IMR-90 (cell line): Measurements from ENCODE around the gene ANP32B. TPM values are rescaled to one million over a fixed set of nuclear protein-coding genes. Genes with fewer than 3 reads are reported as not detected.

Experiments
- ATAC-seq: fragments of 200-7000 bp; cut with Tn5 transposase; 2 replicates; pipeline ENCODE4 v1.9.1; 2020; ENCODE audit warnings: low read depth, mild to moderate bottlenecking, moderate library complexity
- BruUV-seq: library from RNA; stranded (reverse); fragments of 400-500 nt; replicated peaks from 2 replicates; lab custom pipeline; 2021; lab: Mats Ljungman, UMichigan
- CTCF ChIA-PET: fragments of 300-600 bp; formaldehyde crosslinking; extraction: SDS; loops from one replicate; lab custom pipeline; 2021; ENCODE audit warnings: antibody characterized with exemption; lab: Yijun Ruan, JAX
- POLR2A ChIA-PET: fragments of 300-600 bp; sonication (Branson Sonifier 250); formaldehyde crosslinking; loops from one replicate; lab custom pipeline; 2022; ENCODE audit warnings: antibody characterized with exemption; ENCODE audit not compliant: unreplicated experiment; lab: Charles Lee
- DNase-seq: peaks from one replicate; pipeline ENCODE4 v3.0.0; 2013
- H2AFZ ChIP-seq: replicated peaks from 2 replicates; pipeline ENCODE3; 2013; ENCODE audit warnings: low read length, mild to moderate bottlenecking; ENCODE audit not compliant: poor library complexity
- H2AK5ac ChIP-seq: 2 replicates; pipeline ENCODE4 v1.6.1; 2013; ENCODE audit warnings: low read depth, low read length, inconsistent platforms
- H2AK9ac ChIP-seq: replicated peaks from 2 replicates; pipeline ENCODE3; 2013; ENCODE audit warnings: mild to moderate bottlenecking, low read depth, low read length, moderate library complexity; ENCODE audit not compliant: poor library complexity
- H2BK120ac ChIP-seq: 2 replicates; pipeline ENCODE4 v1.6.1; 2013; ENCODE audit warnings: low read depth, low read length, inconsistent platforms
- H2BK15ac ChIP-seq: 3 replicates; pipeline ENCODE4 v1.6.1; 2013; ENCODE audit warnings: low read depth, low read length, inconsistent platforms
- H2BK20ac ChIP-seq: 2 replicates; pipeline ENCODE4 v1.6.1; 2013; ENCODE audit warnings: low read depth, mild to moderate bottlenecking, inconsistent platforms, low read length, moderate library complexity
- H2BK5ac ChIP-seq: 2 replicates; pipeline ENCODE4 v1.6.1; 2013; ENCODE audit warnings: mild to moderate bottlenecking, low read depth, low read length, inconsistent platforms; ENCODE audit not compliant: poor library complexity, severe bottlenecking
- H3K14ac ChIP-seq: replicated peaks from 2 replicates; pipeline ENCODE4 v1.6.1; 2013; ENCODE audit warnings: low read depth, low read length, inconsistent platforms
- H3K18ac ChIP-seq: 2 replicates; pipeline ENCODE4 v1.6.1; 2013; ENCODE audit warnings: low read depth, low read length, control low read depth
- H3K23ac ChIP-seq: 2 replicates; pipeline ENCODE4 v1.6.1; 2013; ENCODE audit warnings: low read depth, low read length, inconsistent platforms
- H3K27ac ChIP-seq: 2 replicates; pipeline ENCODE4 v1.5.1; 2013; ENCODE audit warnings: mild to moderate bottlenecking, control low read depth, low read length; ENCODE audit not compliant: insufficient read depth
- H3K27me3 ChIP-seq: 2 replicates; pipeline ENCODE4 v1.6.1; 2013; ENCODE audit warnings: low read length; ENCODE audit not compliant: control insufficient read depth, insufficient read depth
- H3K36me3 ChIP-seq: 2 replicates; pipeline ENCODE4 v1.6.1; 2013; ENCODE audit warnings: low read length, mixed read lengths; ENCODE audit not compliant: control insufficient read depth, insufficient read depth
- H3K4ac ChIP-seq: 2 replicates; pipeline ENCODE4 v1.6.1; 2013; ENCODE audit warnings: low read depth, low read length, inconsistent platforms
- H3K4me1 ChIP-seq: 2 replicates; pipeline ENCODE4 v1.6.1; 2013; ENCODE audit warnings: low read length, mixed read lengths; ENCODE audit not compliant: control insufficient read depth, insufficient read depth
- H3K4me2 ChIP-seq: 2 replicates; pipeline ENCODE4 v1.6.1; 2013; ENCODE audit warnings: low read depth, mild to moderate bottlenecking, control low read depth, low read length, moderate library complexity
- H3K4me3 ChIP-seq: 2 replicates; pipeline ENCODE4 v1.5.1; 2013; ENCODE audit warnings: low read depth, mild to moderate bottlenecking, control low read depth, low read length, moderate library complexity; ENCODE audit not compliant: insufficient read depth
- H3K56ac ChIP-seq: 2 replicates; pipeline ENCODE4 v1.6.1; 2013; ENCODE audit warnings: low read length, inconsistent platforms; ENCODE audit not compliant: insufficient read depth; ENCODE audit errors: extremely low read depth
- H3K79me1 ChIP-seq, 2 experiments: 2 replicates each; pipeline ENCODE4 v1.6.1; 2013; ENCODE audit warnings: low read length in 2 of 2, inconsistent platforms in 1 of 2, low read depth in 1 of 2
- H3K9ac ChIP-seq: 2 replicates; pipeline ENCODE4 v1.6.1; 2013; ENCODE audit warnings: low read depth, low read length, control low read depth
- H3K9me1 ChIP-seq: 2 replicates; pipeline ENCODE4 v1.6.1; 2013; ENCODE audit warnings: low read length, inconsistent platforms; ENCODE audit not compliant: insufficient read depth
- H3K9me3 ChIP-seq: 2 replicates; pipeline ENCODE4 v1.6.1; 2013; ENCODE audit warnings: low read length; ENCODE audit not compliant: control insufficient read depth, insufficient read depth
- H4K20me1 ChIP-seq: 2 replicates; pipeline ENCODE4 v1.6.1; 2013; ENCODE audit warnings: low read length, inconsistent platforms; ENCODE audit not compliant: insufficient read depth
- H4K5ac ChIP-seq: 2 replicates; pipeline ENCODE4 v1.6.1; 2013; ENCODE audit warnings: mild to moderate bottlenecking, low read depth, low read length, control low read depth
- H4K8ac ChIP-seq, 2 experiments: 2 replicates each; pipeline ENCODE4 v1.6.1; 2013; ENCODE audit warnings: low read depth in 2 of 2, low read length in 2 of 2, control low read depth in 1 of 2, inconsistent platforms in 1 of 2
- H4K91ac ChIP-seq: 2 replicates; pipeline ENCODE4 v1.6.1; 2013; ENCODE audit warnings: low read depth, low read length, inconsistent platforms; ENCODE audit not compliant: insufficient read depth
- MAZ ChIP-seq: IDR thresholded peaks from 2 replicates; pipeline ENCODE4 v1.6.1; 2012; ENCODE audit warnings: low read depth, mild to moderate bottlenecking, low read length, improper control_type of control experiment, moderate library complexity, borderline replicate concordance
- NFE2L2 ChIP-seq: fragments of 150-350 bp; IDR thresholded peaks from 2 replicates; pipeline ENCODE4 v1.6.1; 2016; ENCODE audit warnings: low read depth, mild to moderate bottlenecking, low read length
- POLR2A ChIP-seq: IDR thresholded peaks from 2 replicates; pipeline ENCODE4 v1.6.1; 2012; ENCODE audit warnings: mild to moderate bottlenecking, low read depth, low read length
- WGBS, 2 experiments: methylation state at CpG; one replicate each; pipeline versions ENCODE4 v1.1.5 to v1.1.7; 2013; ENCODE audit warnings: missing lambda C conversion rate in 2 of 2; ENCODE audit not compliant: insufficient read length in 1 of 2; ENCODE audit errors: extremely low coverage in 2 of 2; 5-methylcytosine and 5-hydroxymethylcytosine counted together
- dilution Hi-C: fragments of 300-500 bp; cut with HindIII; formaldehyde crosslinking; loops from one replicate; pipeline ENCODE4 v1.14.3; 2018; ENCODE audit warnings: low sequenced_read_pairs; ENCODE audit not compliant: unreplicated experiment
- in situ Hi-C: fragments of 300-500 bp; cut with MboI; formaldehyde crosslinking; loops from 3 replicates; pipeline ENCODE4 v1.14.3; 2019; ENCODE audit warnings: low sequenced_read_pairs, inconsistent platforms, mixed read lengths
- intact Hi-C: fragments of 100-400 bp; cut with micrococcal nuclease; formaldehyde crosslinking; loops from 2 replicates; pipeline ENCODE4 v1.10.0; 2022
- polyA plus RNA-seq, 3 experiments: library from polyadenylated mRNA; depleted of rRNA; stranded (reverse); fragments of >200 nt; gene quantifications; 2 replicates each; pipeline ENCODE4 v1.2.3, GENCODE V29; 2012; ENCODE audit warnings: low replicate concordance in 1 of 3
- total RNA-seq: library from RNA; depleted of rRNA; stranded (reverse); fragments of >200 nt; gene quantifications from 2 replicates; pipeline ENCODE4 v1.2.3, GENCODE V29; 2012

ANP32B gene
- total and polyA plus RNA-seq, 2 of the 4 experiments (the other 2 are of a cell fraction), result 3.9 to 46.8 TPM

DNA sequence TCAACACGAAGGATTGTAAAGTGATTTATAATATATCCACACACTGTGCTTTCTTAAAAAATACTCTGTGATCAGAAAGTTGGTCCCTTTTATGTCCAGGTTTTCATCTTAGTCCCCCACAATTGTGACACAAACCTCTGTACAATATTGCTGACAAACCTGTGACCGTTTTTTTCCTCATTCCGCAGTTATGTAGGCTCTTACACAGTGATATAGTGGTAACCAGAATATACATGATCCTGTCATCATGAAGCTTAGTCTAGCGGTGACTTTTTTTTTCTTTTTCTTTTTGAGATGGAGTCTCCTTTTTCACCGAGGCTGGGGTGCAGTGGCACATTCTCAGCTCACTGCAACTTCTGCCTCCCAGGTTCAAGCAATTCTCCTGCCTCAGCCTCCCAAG, 8.7 kb downstream of the ANP32B start:
- Histone ChIP-seq H4K8ac (no peak overlapping the region), H3K27ac (no peak overlapping the region), H2AK9ac (no peak overlapping the region), H2BK15ac (no peak overlapping the region), H3K14ac (no peak overlapping the region), H2BK120ac (no peak overlapping the region), H2AFZ (no peak overlapping the region), H3K9me3 (no peaks in the 10 kb centered on the region), H3K4me3 (no peak overlapping the region), H2BK20ac (no peak overlapping the region), H3K36me3 (peaks cover 5% of the 10 kb centered on the region), H3K4me2 (no peak overlapping the region), H3K18ac (no peak overlapping the region), H3K79me1 (peaks cover 10 to 67% of the 10 kb centered on the region in 2 experiments; a peak in 3 of 4 replicates), H4K20me1 (peaks cover 76% of the 10 kb centered on the region), H3K4ac (no peak overlapping the region), H3K9ac (no peak overlapping the region), H3K56ac (no peak overlapping the region), H3K27me3 (no peaks in the 10 kb centered on the region), H3K9me1 (peaks cover 10% of the 10 kb centered on the region; the same call in 1 of the 2 replicates), H3K4me1 (peaks cover 10% of the 10 kb centered on the region), H4K91ac (no peak overlapping the region), H2BK5ac (peak overlapping the region; percentile 0), H2AK5ac (no peak overlapping the region), H3K23ac (no peak overlapping the region), H4K5ac (no peak overlapping the region)
- WGBS, 2 experiments, result no CpG with 5 or more reads among the region's 5 CpGs
- no peak for ATAC-seq
- BruUV-seq, result no TSS peak
- TF ChIP-seq POLR2A (no peak), MAZ (no peak), NFE2L2 (no peak)
- ChIA-PET POLR2A (no interaction called here), CTCF (no interaction called here)
- dilution Hi-C loops, result no loop called here
- DNase-seq, result no peak
- intact Hi-C loops, result no loop called here
- in situ Hi-C loops, result no loop called here
